ENCODE measurements around the gene MCM10.

- TF ChIP-seq, protein P1, sequence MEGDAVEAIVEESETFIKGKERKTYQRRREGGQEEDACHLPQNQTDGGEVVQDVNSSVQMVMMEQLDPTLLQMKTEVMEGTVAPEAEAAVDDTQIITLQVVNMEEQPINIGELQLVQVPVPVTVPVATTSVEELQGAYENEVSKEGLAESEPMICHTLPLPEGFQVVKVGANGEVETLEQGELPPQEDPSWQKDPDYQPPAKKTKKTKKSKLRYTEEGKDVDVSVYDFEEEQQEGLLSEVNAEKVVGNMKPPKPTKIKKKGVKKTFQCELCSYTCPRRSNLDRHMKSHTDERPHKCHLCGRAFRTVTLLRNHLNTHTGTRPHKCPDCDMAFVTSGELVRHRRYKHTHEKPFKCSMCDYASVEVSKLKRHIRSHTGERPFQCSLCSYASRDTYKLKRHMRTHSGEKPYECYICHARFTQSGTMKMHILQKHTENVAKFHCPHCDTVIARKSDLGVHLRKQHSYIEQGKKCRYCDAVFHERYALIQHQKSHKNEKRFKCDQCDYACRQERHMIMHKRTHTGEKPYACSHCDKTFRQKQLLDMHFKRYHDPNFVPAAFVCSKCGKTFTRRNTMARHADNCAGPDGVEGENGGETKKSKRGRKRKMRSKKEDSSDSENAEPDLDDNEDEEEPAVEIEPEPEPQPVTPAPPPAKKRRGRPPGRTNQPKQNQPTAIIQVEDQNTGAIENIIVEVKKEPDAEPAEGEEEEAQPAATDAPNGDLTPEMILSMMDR (conservative IDR thresholded peaks at IDR 0.05; ENCODE audit: low read depth in 2 of 2) = no peak
- no peak for TF ChIP-seq EZH2phosphoT487 (IDR thresholded peaks at IDR 0.05; ENCODE audit: unreplicated experiment)
- no peak for TF ChIP-seq EZH2 (IDR thresholded peaks at IDR 0.05; ENCODE audit: low read depth, unreplicated experiment)
Measured at GRCh38 chr10:13147161-13147560, 14.2 kb upstream of the MCM10 start.

Data from GM23338 (cell line).